AML-193 (cell line): ENCODE measurements around the gene GPR150.
A peak's percentile ranks its signal among the peaks of the same experiment; 100 is the strongest.

Experiments
- DNase-seq, 2 experiments: peaks; one replicate each; lab custom pipeline; 2025; lab: John Stamatoyannopoulos, UW

The GPR150 gene

DNA sequence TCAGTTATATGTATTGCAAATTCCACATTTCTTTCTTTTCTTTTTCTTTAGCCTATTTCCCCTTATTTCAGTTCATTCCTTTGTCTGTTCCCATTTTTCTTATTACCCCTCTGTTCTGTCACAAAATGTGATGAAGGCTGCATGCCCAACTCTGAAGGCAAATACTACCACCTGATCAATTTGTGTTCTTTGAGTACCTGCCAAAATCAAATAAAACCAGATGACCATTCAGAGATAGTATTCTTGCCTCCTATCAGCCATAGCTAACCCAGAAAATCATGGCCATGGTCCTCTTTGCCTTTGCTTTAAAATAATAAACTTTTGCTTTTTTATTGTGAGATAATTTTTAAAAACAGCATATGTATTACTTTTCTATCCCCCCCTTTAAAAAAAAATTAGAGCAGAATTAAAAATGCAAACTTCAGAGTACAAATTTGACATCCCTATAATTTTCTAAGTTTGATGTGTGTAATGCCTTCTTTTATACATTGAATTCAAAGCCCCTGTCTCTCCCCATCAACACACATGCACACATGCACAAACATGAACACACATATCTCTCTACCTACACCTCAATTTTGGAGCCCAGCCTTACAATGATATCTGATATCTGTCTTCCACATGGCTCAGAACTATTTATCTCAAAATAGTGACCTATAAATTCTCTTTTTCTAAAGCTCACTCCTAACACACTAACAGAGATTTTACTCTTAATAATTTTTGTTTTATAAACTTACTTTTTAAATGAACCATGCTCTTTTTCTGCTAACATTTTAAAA lies 30.1 kb downstream of the GPR150 start:
- DNase-seq: no peak

DNA sequence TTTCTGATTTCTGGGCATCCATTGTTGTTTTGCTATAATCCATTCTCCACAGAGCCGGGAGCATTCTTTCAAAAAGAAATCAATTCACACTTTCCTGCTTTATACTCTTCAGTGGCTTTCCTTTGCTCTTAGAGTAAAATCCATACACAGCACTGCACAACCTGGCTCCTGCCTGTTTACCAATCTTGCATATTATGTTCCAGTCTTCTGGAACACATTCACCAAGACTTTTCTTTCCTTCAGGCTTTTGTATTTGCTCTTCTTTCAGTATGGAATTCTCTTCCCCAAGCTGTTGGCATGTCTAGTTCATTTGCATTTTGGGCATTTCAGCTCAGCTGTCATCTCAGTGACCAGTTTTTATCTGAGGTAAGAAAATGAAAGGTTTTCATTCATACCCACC lies 33.0 kb downstream of the GPR150 start:
- no peak for DNase-seq

DNA sequence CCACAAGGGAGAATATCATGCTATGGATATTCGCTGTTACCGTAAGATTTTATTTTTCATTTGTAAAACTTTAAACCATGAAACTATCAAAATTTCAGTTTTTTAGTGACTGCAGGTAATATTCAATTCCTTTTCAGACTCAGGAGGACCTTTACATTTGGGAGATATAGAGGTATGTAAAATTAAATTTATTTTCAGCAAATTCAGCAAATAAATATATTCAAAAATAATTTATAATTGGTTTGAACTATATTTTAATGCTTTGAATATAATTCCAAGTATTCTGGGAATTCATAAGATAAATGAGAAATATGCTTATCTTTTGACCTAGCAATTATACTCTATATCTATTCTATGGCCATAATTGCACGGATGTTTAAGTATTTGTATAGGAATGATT lies 34.3 kb downstream of the GPR150 start:
- no peak for DNase-seq

DNA sequence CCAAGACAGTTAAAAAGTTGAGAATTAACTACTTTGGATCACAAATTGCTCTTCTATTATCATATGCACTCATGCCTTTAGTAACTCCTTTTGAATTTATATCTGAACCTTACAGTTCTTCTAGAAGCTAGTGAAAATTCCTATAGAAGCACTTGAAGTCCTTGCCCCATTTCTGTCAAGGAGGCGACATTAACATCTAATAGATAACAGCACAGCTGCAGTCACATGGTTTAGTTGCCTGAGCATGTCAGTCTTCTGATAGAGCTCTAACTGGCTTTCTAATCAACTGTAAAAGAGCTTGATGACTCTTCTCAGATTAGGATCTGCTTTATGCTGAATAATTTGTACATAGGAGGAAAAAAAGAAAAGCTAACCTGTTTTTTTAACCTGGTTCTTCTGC lies 35.7 kb downstream of the GPR150 start:
- no peak for DNase-seq

DNA sequence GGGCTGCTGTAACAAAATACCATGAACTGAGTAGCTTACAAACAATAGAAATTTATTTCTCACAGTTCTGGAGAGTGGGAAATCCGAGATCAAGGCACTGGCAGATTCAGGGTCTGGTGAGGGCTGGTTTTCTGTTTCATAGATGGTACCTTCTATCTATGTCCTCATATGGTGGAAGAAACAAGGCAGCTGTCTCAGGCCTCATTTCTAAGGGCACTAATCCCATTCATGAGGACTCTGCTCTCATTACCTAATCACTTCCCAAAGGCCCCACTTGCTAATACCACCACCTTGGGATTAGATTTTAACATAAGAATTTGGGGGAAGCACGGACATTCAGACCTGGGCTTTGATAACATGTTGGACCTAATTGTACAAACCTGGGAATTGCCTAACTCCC lies 40.2 kb downstream of the GPR150 start:
- DNase-seq: no peak

DNA sequence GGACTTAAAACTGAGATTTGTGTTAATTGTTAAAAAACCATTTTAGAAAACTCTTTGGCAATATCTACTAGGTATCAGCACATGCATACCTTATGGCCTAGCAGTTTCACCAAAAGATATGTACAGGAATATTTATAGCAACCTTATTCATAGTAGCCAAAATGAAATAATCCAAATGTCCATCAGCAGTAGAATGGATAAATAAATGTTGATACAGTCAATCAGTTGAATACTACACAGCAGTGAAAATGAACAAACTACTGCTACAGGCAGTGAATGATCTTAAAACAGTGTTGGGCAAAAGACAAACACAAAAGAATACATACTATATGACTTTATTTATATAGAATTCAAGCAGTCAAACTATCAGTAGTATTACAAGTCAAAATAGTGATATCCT lies 43.1 kb downstream of the GPR150 start:
- no peak for DNase-seq

DNA sequence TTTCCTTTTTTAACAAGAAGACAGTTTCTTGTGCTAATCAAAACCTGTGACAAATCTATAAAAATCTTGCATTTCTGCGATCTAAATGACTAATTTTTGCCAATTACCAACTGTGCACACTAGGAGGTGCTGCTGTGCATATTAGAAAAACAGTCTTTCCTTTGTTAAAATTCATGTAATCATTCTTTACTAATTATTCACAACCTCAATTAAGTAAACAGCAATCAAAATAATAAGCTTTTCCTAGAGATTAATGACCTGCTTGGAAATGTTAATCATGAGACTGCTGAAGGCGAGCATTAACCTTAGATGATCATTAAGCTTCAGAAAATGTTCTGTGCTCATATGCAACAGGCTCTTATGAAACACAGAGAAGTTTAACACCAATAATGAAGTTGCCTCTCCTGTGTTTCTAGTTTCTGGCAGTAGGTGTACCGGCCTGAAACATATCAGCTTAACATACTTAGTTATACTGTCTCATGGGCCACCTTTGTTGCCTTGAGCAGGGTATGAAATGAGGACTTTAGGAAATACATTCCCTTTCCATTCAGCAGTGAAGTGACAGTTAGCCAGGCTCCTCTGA lies 44.4 kb downstream of the GPR150 start:
- peak; percentile 44 to 53 for DNase-seq

DNA sequence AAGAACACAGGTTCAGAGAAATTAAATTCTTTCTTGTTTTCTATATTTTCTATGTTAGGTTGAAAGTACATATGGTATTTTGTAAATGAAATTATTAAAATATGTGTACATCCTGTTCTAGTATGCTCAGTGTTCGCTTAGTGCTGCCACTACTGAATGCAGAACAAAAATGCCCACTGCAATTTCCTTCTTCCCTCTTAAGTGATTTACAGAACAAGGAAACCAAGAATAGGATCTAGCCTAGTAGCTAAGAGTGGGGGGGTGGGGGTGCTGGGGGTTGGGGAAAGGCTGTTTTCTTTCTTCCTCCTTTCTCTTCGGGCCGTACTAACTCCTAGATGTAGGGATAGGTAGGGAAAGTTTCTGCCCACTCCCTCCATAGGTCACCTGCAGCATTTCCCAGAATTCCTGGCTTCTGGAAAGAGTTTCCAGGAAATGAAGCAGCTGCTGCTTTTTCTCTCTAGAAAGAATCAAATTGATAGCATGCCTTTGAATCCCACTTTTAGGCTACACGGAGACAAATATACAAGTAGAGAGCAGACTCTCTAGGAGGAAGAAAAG lies 47.3 kb downstream of the GPR150 start:
- peak; percentile 18 to 39 for DNase-seq

DNA sequence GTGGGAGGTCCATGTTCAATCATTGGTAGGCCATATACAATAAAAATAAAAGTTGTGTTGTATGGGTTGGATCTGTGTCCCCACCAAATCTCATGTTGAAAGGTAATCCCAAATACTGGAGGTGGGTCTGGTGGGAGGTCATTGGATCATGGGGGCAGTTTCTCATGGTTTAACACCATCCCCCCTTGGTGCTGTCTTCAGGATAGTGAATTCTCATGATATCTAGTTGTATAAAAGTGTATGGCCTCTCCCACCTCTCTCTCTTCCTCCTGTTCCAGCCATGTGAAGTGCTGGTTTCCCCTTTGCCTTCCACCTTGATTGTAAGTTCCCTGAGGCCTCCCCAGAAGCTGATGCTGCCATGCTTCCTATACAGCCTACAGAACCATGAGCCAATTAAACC lies 47.8 kb downstream of the GPR150 start:
- no peak for DNase-seq

DNA sequence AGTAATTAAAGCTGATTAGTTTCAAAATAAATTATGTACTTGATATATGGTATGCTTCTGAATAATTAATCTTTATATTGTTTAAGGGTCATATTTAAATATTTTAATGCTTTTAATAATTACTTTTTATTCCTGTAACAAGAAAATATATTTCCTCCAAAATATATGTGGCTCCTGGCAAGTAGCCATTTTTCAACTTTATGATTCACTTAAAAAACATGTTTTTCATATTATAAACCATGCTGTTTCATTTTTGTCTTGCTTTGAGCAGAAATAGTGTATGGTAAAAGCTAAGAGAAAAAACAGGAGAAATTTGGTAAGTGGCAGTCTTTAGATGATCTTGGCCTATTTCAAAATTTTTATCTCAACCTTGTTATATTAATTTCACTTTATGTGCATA lies 48.3 kb downstream of the GPR150 start:
- no peak for DNase-seq

DNA sequence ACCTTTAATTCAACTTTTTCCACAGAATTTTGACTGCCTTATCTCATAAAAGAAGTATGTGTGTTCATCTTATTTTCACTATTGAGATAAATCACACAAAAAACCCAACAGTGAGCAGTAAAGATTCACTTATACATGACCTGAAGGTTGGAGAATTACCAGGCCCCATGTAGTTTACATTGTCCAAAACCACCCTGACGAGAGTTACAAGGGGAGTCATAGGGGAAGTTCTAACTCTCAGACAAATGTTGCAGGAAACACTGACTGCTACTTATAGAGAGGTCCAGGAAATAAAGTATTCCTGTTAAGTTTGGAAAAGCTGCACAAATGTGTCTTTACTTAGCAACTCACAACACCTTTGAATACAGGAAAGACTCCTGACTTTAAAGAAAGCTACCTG lies 48.8 kb downstream of the GPR150 start:
- DNase-seq: no peak

DNA sequence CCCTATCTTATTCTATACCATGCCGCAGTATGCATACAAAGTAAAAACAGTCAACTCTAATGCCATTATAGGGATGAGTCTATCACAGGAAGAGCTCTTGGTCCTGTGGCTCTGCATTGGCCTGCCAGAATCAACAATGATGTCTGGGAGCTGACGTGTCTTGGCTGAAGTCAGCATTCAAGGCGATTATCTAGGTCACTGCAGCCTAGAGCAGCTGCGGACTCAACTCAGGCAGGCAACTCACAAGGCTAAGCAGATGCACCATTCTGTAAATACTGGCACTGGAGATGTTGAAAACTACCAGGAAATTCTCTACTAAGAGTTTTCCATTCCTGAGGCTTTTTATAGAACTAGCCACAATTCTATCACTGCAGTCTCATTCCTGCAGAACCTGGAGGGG lies 49.7 kb downstream of the GPR150 start:
- no peak for DNase-seq

DNA sequence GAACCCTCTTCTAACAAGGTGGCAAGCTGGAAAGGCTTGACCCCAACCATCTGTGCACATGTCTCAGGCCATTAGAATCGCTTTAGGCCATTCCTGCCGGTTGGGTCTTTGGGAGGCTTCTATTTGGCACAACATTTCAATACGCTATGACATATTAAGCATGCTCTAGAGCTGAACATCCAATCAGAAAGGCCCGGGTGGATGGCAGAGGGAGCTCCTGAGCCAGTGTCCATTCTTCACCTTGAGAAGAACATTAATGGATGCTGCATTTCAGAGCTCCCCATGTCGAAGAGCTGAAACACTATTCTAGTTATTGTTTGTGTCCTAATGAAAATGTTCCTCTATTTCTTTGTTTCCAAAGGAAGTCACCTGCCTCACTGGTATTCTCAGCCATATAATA lies 50.1 kb downstream of the GPR150 start:
- no peak for DNase-seq

DNA sequence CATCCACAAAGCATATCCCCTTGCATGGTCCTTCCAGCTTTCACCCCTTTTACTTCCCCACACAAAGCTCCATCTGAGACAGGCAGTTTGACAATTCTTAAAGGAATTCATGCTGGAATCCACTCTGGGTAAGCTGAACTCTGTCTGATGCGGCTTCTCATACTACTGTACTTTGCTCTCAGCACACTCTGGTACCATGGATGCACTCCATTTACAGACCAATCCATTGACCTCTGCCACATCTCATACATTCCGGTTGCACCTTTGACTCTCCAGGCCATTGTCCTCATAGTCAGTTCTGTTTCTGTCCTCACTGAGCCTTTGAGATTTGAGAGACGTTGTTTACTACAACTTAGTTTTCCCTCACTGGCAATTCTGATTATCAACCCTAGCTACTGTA lies 50.7 kb downstream of the GPR150 start:
- no peak for DNase-seq
